ENCODE results near the gene SPTBN2.

SPTBN2 gene

DNA sequence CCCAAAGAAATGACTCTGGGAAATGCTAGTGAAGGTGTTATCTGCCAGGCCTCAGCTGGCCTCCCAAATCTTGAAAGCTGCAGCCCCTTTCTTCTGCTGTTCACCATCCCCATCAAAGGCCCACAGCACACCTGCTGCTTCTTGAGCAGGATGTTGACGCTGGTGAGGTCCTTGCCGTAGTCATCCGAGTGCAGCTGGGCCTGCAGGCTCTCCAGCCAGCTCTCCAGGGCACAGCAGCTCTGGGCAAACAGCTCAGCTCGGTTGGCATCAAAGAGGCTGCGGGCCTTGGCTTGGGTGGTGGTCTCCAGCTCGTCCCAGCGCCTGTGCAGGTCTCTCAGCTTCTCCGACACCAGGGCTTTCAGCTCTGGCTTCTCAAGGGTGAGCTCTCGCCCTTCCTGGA, 32.9 kb downstream of the SPTBN2 start:
- TF ChIP-seq, protein P1, sequence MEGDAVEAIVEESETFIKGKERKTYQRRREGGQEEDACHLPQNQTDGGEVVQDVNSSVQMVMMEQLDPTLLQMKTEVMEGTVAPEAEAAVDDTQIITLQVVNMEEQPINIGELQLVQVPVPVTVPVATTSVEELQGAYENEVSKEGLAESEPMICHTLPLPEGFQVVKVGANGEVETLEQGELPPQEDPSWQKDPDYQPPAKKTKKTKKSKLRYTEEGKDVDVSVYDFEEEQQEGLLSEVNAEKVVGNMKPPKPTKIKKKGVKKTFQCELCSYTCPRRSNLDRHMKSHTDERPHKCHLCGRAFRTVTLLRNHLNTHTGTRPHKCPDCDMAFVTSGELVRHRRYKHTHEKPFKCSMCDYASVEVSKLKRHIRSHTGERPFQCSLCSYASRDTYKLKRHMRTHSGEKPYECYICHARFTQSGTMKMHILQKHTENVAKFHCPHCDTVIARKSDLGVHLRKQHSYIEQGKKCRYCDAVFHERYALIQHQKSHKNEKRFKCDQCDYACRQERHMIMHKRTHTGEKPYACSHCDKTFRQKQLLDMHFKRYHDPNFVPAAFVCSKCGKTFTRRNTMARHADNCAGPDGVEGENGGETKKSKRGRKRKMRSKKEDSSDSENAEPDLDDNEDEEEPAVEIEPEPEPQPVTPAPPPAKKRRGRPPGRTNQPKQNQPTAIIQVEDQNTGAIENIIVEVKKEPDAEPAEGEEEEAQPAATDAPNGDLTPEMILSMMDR (IDR thresholded peaks at IDR 0.05; ENCODE audit: insufficient read depth, low read depth, low read length, missing control alignments) = no peak
- no peak overlapping the region for H3K4me3 ChIP-seq (ENCODE audit: low read length)
- no peak for DNase-seq (ENCODE audit: low read depth)

- TF ChIP-seq, protein P1 (IDR thresholded peaks at IDR 0.05; ENCODE audit: insufficient read depth, low read depth, low read length, missing control alignments) = peak; percentile 99
- DNase-seq (ENCODE audit: low read depth) = peak; percentile 97
- H3K4me3 ChIP-seq (ENCODE audit: low read length) = no peak overlapping the region
These were observed 34.2 kb downstream of the SPTBN2 start for GRCh38 chr11:66694732-66695207.

GRCh38 chr11:66694056-66694410, 35.0 kb downstream of the SPTBN2 start:
- TF ChIP-seq, protein P1 (IDR thresholded peaks at IDR 0.05; ENCODE audit: insufficient read depth, low read depth, low read length, missing control alignments) = no peak
- H3K4me3 ChIP-seq (ENCODE audit: low read length) = no peak overlapping the region
- no peak for DNase-seq (ENCODE audit: low read depth)

- no peak for DNase-seq (ENCODE audit: low read depth)
- no peak overlapping the region for H3K4me3 ChIP-seq (ENCODE audit: low read length)
- TF ChIP-seq, protein P1 (IDR thresholded peaks at IDR 0.05; ENCODE audit: insufficient read depth, low read depth, low read length, missing control alignments) = no peak
These were observed 35.5 kb downstream of the SPTBN2 start for GRCh38 chr11:66693356-66694055.

GRCh38 chr11:66692871-66693331, 36.1 kb downstream of the SPTBN2 start:
- H3K4me3 ChIP-seq (ENCODE audit: low read length) = no peak overlapping the region
- TF ChIP-seq, protein P1 (IDR thresholded peaks at IDR 0.05; ENCODE audit: insufficient read depth, low read depth, low read length, missing control alignments) = no peak
- DNase-seq (ENCODE audit: low read depth) = no peak

GRCh38 chr11:66692446-66692845, 36.6 kb downstream of the SPTBN2 start:
- H3K4me3 ChIP-seq (ENCODE audit: low read length) = no peak overlapping the region
- TF ChIP-seq, protein P1 (IDR thresholded peaks at IDR 0.05; ENCODE audit: insufficient read depth, low read depth, low read length, missing control alignments) = no peak
- no peak for DNase-seq (ENCODE audit: low read depth)
